Activated T-helper 17 cell treated with anti-CD3 and anti-CD28 coated beads, Interleukin-2, amount 50 U/mL, for 72 hours (primary cell): ENCODE results near the gene PC. TPM values are rescaled to one million over a fixed set of nuclear protein-coding genes. Genes with fewer than 3 reads are reported as not detected.
"Not testable (repeated sequence)": the region's sequence is repeated elsewhere in the genome, so short reads cannot be mapped to it uniquely, and the experiment has no call there.

Source experiments
- ATAC-seq: fragments of 150-1000 bp; cut with Tn5 transposase; replicated peaks from 2 replicates; pipeline ENCODE4 v1.10.0; 2021; ENCODE audit warnings: mild to moderate bottlenecking, moderate library complexity
- H3K27ac Mint-ChIP-seq: one replicate; pipeline ENCODE4 v1.8.0; 2022; ENCODE audit warnings: mixed read lengths
- H3K27me3 Mint-ChIP-seq: one replicate; pipeline ENCODE4 v1.8.0; 2022; ENCODE audit warnings: mixed read lengths
- H3K36me3 Mint-ChIP-seq: one replicate; pipeline ENCODE4 v1.8.0; 2022; ENCODE audit warnings: low read depth, mild to moderate bottlenecking, mixed read lengths
- H3K4me1 Mint-ChIP-seq: one replicate; pipeline ENCODE4 v1.8.0; 2022; ENCODE audit warnings: mixed read lengths
- H3K4me3 Mint-ChIP-seq: one replicate; pipeline ENCODE4 v1.8.0; 2022; ENCODE audit warnings: mild to moderate bottlenecking, mixed read lengths
- H3K9me3 Mint-ChIP-seq: one replicate; pipeline ENCODE4 v1.8.0; 2022; ENCODE audit warnings: mixed read lengths
- total RNA-seq, 2 donors: library from RNA; stranded (reverse); gene quantifications; one replicate each; pipeline ENCODE4 v1.2.3, GENCODE V29; 2022

PC gene, protein sequence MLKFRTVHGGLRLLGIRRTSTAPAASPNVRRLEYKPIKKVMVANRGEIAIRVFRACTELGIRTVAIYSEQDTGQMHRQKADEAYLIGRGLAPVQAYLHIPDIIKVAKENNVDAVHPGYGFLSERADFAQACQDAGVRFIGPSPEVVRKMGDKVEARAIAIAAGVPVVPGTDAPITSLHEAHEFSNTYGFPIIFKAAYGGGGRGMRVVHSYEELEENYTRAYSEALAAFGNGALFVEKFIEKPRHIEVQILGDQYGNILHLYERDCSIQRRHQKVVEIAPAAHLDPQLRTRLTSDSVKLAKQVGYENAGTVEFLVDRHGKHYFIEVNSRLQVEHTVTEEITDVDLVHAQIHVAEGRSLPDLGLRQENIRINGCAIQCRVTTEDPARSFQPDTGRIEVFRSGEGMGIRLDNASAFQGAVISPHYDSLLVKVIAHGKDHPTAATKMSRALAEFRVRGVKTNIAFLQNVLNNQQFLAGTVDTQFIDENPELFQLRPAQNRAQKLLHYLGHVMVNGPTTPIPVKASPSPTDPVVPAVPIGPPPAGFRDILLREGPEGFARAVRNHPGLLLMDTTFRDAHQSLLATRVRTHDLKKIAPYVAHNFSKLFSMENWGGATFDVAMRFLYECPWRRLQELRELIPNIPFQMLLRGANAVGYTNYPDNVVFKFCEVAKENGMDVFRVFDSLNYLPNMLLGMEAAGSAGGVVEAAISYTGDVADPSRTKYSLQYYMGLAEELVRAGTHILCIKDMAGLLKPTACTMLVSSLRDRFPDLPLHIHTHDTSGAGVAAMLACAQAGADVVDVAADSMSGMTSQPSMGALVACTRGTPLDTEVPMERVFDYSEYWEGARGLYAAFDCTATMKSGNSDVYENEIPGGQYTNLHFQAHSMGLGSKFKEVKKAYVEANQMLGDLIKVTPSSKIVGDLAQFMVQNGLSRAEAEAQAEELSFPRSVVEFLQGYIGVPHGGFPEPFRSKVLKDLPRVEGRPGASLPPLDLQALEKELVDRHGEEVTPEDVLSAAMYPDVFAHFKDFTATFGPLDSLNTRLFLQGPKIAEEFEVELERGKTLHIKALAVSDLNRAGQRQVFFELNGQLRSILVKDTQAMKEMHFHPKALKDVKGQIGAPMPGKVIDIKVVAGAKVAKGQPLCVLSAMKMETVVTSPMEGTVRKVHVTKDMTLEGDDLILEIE
- total RNA-seq, result 10 to 100 TPM in 1 of 2 donors, 1 to 10 TPM in 1; 8.4 to 10.9 TPM

DNA sequence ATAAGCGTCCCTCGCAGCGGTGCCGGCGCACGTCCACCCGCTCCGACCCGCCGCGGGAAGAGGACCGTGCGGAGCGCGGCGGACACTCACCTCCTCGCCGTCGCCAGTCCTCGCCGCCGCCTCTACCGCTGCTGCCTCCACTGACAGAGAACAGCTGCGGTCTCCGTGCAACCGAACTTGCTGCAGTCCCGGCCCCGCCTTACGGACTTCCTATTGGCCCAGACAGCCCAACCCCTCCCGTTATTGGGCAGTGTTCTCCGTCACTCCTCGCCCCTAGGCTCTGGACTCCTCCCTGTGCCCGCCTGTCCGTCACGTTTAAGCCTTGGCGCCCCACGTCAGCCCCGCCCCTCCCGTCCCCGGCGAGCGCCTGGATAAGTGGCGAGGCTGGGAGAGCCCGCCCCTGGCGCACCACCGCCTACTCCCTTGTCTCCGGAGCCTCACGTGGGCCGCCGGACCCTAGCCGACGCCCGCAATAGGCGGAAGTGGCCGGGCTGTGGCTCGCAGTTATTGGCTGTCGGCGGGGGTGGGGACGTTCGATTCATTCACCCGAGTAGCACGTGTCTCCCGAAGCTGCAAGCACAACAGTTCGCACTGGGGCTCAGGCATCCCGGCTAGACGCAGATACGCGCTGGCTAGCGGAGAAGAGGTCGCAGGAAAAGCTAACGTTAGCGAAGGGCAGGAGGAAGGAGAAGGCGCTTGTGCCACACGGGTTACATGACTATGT, at the start of gene PC:
PC (minus strand) TSS at position 152 of the 724 bp plus-strand sequence. CDS start 86,224 bp downstream, outside the sequence.
- Mint-ChIP-seq H3K9me3 (no peaks in the 10 kb centered on the region), H3K4me1 (peaks cover 15% of the 10 kb centered on the region), H3K27ac (peak within 1 kb of the TSS; percentile 70), H3K4me3 (peak within 1 kb of the TSS; percentile 79), H3K36me3 (no peaks in the 10 kb centered on the region), H3K27me3 (no peaks in the 10 kb centered on the region)
- peak; percentile 97 for ATAC-seq

DNA sequence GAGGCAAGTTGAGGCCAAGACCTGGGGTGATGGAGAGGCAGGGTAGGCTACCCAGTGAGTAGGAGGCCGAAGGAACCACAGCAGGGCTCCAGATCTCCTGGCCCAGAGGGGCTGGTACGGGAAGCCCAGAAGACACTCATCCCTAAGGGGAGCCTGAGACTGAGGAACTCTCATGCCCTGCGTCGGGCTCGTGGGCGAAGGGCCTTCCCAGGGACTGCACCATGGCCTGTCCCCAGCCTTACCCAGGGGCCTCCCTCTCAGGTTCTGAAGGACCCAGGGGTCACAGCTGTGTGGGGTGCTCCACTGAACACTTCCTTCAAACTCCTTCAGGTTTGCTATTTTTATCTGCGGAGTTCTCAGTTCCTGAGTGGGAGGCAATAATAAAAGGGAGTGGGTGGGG, 48.9 kb upstream of the PC start:
- H3K4me3 Mint-ChIP-seq, result no peak overlapping the region
- H3K27me3 Mint-ChIP-seq, result no peaks in the 10 kb centered on the region
- H3K4me1 Mint-ChIP-seq, result no peaks in the 10 kb centered on the region
- H3K9me3 Mint-ChIP-seq, result no peaks in the 10 kb centered on the region
- no peaks in the 10 kb centered on the region for H3K36me3 Mint-ChIP-seq
- ATAC-seq, result no peak
- H3K27ac Mint-ChIP-seq, result no peak overlapping the region

DNA sequence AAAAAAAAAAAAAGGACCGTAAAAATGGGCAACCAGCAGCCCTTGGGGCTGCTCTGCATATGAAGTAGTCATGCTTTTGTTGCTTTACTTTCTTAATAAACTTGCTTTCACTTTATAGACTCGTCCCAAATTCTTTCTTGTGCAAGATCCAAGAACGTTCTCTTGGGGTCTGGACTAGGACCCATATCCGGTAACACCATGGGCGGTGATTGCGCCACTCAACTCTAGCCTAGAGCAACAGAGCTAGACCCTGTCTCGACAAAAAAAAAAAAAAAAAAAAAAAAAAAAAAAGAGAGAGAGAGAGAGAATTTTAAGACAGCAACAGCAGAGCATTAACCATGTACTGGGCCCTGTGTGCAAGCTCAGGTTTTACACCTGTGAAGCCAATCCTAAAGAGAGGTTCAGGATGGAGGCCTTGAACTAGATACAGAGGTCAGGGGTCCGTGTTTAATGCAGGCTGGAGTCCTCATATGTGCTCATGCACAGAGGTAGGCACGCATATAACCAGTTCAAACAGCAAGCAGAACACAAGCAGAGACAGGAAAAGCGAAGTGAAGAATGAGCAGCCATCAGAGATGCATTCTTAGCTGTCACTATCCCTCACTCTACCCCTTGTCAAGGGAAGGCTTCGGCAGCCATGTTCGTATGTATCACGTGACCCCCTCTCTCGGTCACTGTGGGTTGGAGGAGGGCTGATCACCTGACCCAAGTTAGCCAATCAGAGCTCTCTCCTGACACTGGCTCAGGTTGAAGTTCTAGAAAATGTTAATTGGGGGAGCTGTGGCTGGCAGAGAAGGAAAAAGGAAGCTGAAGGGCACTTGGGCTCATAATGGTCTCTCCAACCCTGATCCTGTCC, 48.1 kb upstream of the PC start:
- peak; percentile 63 for ATAC-seq
- Mint-ChIP-seq H3K27me3 (no peaks in the 10 kb centered on the region), H3K4me1 (no peaks in the 10 kb centered on the region), H3K4me3 (peak overlapping the region; percentile 2), H3K36me3 (no peaks in the 10 kb centered on the region), H3K27ac (no peak overlapping the region), H3K9me3 (no peaks in the 10 kb centered on the region)

DNA sequence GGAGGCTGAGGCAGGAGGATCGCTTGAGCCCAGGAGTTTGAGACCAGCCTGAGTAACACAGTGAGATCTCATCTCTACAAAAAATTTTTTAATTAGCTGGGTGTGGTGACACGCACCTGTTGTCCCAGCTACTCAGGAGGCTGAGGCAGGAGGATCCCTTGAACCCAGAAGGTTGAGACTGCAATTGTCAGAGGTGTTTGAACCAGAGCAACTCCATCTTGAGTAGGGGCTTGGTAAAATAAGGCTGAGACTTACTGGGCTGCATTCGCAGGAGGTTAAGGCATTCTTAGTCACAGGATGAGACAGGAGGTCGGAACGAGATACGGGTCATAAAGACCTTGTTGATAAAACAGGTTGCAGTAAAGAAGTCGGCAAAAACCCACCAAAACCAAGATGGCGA, 47.0 kb upstream of the PC start:
- H3K27me3 Mint-ChIP-seq, H3K4me1 Mint-ChIP-seq, H3K36me3 Mint-ChIP-seq, H3K27ac Mint-ChIP-seq, H3K9me3 Mint-ChIP-seq, ATAC-seq, H3K4me3 Mint-ChIP-seq: not testable (repeated sequence)

DNA sequence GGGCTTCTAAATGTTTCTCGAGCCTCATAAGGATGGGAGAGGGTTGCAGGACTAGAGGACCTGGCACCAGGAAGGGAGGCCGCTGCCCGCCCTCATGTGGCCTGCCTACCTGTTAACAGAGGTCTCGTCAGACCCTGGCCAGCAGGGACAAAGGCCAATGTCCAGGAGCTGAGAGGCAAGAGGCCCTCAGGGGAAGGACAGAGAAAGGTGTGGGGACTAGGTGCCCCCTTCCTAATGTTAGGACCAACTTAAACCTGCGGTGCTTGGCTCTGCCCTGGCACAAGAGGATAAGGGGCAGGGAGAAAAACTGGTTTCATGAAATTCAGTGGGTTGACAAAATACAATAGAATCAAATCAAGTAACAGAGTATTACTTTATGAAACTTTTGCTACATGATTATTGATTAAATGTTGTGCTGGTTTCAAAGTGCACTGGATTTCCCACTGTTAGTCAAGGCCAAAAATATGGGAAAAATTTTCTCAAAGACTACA, 44.8 kb upstream of the PC start:
- no peaks in the 10 kb centered on the region for H3K9me3 Mint-ChIP-seq
- H3K27ac Mint-ChIP-seq, result no peak overlapping the region
- no peak overlapping the region for H3K4me3 Mint-ChIP-seq

DNA sequence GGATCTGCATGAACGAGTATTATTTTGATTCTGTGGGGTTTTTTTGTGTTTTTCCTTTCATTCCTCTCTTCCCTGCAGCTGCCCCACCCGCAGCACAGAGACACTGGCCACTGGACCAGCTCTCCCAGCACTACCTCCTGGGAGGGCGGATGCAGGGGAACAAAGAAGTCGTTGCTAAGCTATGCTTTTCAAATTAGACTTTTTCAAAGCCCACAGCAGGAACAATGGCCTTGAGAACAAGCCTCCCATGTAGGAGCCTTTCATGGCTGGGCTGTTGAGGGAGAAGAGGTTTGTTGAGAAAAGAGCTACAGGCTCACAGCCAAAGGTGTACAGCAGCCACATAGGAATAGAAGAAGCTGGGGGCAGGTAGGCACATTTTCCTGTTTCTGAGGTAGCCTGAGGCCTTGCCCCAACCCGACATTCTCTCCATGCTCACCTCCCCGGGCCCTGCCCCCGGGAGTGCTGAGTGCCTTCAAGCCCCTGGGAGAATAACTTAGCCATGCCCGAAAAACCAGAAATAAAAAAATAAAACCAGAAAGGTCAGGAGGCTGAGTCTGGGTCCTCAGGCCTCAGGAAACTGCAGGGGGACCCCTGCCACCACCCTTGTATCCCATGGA, 44.2 kb upstream of the PC start:
- Mint-ChIP-seq H3K9me3 (no peaks in the 10 kb centered on the region), H3K36me3 (no peaks in the 10 kb centered on the region)
- ATAC-seq, result no peak

More for the DNA sequence above, 44.8 kb upstream of the PC start:
- no peaks in the 10 kb centered on the region for H3K36me3 Mint-ChIP-seq
- no peak for ATAC-seq
- no peaks in the 10 kb centered on the region for H3K27me3 Mint-ChIP-seq
- no peaks in the 10 kb centered on the region for H3K4me1 Mint-ChIP-seq

DNA sequence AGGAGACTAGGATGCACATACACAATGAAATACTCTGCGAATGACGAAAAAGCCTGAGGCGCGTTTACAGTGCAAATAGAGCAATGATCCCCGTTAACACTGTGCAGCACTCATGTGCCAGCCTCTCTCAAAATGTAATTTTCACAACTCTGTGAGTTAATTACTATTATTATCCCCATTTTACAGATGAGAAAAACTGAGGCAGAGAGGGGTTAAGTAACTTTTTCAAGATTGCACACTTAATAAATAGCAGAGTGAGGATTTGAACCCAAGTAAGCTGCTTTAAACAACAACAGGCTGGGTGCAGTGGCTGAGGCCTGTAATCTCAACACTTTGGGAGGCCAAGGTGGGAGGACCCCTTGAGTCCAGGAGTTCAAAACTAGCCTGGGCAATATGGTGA, 43.1 kb upstream of the PC start:
- Mint-ChIP-seq H3K27me3 (peaks cover 4% of the 10 kb centered on the region), H3K9me3 (no peaks in the 10 kb centered on the region), H3K4me3 (no peak overlapping the region), H3K27ac (no peak overlapping the region), H3K4me1 (no peaks in the 10 kb centered on the region), H3K36me3 (no peaks in the 10 kb centered on the region)
- no peak for ATAC-seq

More for the DNA sequence above, 44.2 kb upstream of the PC start:
- no peaks in the 10 kb centered on the region for H3K27me3 Mint-ChIP-seq
- no peaks in the 10 kb centered on the region for H3K4me1 Mint-ChIP-seq
- no peak overlapping the region for H3K27ac Mint-ChIP-seq
- H3K4me3 Mint-ChIP-seq, result no peak overlapping the region

DNA sequence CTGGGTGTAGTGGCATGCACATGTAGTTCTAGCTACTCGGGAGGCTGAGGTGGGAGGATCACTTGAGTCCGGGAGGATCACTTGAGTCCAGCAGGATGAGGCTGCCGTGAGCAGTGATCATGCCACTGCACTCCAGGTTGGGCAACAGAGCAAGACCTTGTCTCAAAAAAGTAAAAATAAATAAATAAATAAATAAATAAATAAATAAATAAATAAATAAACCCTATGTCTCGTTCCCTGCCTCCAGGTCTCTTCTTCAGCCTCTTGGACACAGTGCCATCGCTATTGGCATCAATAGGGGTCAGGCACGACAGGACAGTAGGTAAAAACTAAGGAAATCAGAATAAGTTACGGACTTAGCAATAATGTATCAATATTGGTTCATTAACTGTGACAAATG, 41.4 kb upstream of the PC start:
- ATAC-seq, result no peak
- Mint-ChIP-seq H3K27me3 (peaks cover 4% of the 10 kb centered on the region), H3K27ac (no peak overlapping the region), H3K4me1 (no peaks in the 10 kb centered on the region), H3K4me3 (no peak overlapping the region), H3K9me3 (no peaks in the 10 kb centered on the region), H3K36me3 (no peaks in the 10 kb centered on the region)

DNA sequence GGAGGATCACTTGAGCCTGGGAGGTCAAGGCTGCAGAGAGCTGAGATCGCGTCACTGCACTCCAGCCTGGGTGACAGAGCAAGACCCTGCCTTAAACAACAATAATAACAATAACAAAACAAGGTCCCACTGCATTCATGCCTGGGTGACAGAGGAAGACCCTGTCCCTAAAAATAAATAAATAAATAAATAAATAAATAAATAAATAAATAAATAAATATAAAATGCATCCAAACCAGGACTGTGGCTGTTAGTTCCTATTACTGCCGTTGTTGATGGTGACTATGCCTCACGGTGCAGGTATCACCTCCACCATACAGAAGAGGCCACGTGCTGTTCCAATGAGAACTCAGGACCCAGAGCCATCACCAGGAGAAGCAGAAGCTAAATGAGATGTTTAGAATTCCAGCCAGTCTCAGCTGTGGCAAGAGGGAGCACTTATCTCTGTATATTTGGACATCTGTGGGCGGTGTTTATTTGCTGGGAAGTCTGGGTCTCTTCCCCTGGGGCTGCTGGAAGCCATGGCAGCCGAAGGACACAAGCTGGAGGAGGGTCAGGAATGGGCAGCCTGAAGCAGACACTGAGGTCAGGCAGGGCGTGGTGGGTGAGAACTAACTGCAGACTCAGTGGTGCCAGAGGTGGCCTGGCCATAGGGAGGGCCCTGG, 38.6 kb upstream of the PC start:
- Mint-ChIP-seq H3K27me3 (peaks cover 12% of the 10 kb centered on the region), H3K9me3 (no peaks in the 10 kb centered on the region), H3K4me3 (no peak overlapping the region), H3K4me1 (no peaks in the 10 kb centered on the region), H3K27ac (no peak overlapping the region), H3K36me3 (no peaks in the 10 kb centered on the region)
- no peak for ATAC-seq

DNA sequence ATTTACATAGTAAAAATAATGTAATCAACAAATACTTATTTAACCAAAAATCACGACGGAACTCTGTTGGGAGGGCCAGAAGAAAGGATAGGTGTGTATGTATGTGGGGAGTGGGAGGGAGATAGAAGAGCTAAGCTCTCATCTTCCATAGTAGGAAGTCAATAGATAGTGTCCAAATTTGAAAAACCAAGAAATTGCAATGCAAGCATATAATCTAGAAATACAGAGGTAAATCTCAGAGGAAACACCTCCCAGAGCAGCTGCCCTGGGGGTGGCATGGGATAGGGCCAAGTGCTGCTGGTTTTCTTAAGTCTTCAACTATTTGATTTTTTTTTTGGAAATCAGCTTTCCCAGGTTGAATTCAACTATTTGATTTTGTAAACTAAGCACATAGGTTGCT, 33.9 kb upstream of the PC start:
- no peak overlapping the region for H3K4me3 Mint-ChIP-seq
- no peak overlapping the region for H3K27ac Mint-ChIP-seq
- ATAC-seq, result no peak
- H3K4me1 Mint-ChIP-seq, result no peaks in the 10 kb centered on the region
- H3K36me3 Mint-ChIP-seq, result no peaks in the 10 kb centered on the region
- peaks cover 19% of the 10 kb centered on the region for H3K27me3 Mint-ChIP-seq
- no peaks in the 10 kb centered on the region for H3K9me3 Mint-ChIP-seq

DNA sequence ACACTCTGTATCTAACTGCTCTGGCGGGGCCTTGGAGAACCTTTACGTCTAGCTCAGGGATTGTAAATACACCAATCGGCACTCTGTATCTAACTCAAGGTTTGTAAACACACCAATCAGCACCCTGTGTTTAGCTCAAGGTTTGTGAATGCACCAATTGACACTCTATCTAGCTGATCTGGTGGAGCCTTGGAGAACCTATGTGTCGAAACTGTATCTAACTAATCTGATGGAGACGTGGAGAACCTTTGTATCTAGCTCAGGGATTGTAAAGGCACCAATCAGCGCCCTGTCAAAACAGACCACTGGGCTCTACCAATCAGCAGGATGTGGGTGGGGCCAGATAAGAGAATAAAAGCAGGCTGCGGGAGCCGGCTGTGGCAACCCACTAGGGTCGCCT, 31.2 kb upstream of the PC start:
- not testable (repeated sequence) for H3K4me1 Mint-ChIP-seq, ATAC-seq, H3K36me3 Mint-ChIP-seq, H3K9me3 Mint-ChIP-seq, H3K4me3 Mint-ChIP-seq, H3K27ac Mint-ChIP-seq
- H3K27me3 Mint-ChIP-seq, result peaks cover 16% of the 10 kb centered on the region

DNA sequence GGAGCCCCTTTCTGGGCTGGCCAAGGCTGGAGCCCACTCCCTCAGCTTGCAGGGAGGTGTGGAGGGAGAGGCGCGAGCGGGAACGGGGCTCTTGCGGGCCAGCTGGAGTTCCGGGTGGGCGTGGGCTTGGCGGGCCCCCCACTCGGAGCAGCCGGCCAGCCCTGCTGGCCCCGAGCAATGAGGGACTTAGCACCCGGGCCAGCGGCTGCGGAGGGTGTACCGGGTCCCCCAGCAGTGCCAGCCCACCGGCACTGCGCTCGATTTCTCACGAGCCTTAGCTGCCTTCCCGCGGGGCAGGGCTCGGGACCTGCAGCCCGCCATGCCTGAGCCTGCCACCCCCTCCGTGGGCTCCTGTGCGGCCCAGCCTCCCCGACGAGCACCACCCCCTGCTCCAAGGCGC, 30.6 kb upstream of the PC start:
- H3K27me3 Mint-ChIP-seq, result peaks cover 16% of the 10 kb centered on the region
- not testable (repeated sequence) for H3K9me3 Mint-ChIP-seq, H3K4me3 Mint-ChIP-seq, ATAC-seq, H3K4me1 Mint-ChIP-seq, H3K36me3 Mint-ChIP-seq, H3K27ac Mint-ChIP-seq
